H1 (cell line): ENCODE results near the gene ARHGAP15. TPM values are rescaled to one million over a fixed set of nuclear protein-coding genes. Genes with fewer than 3 reads are reported as not detected.

ENCODE experiments used
- CTCF ChIA-PET: fragments of 300-600 bp; sonication (Branson Sonifier 250); formaldehyde crosslinking; loops from one replicate; lab custom pipeline; 2021; ENCODE audit not compliant: partially characterized antibody; lab: Charles Lee
- POLR2A ChIA-PET: fragments of 300-600 bp; sonication (Branson Sonifier 250); formaldehyde crosslinking; loops from one replicate; lab custom pipeline; 2021; ENCODE audit warnings: inconsistent platforms; ENCODE audit not compliant: partially characterized antibody; lab: Charles Lee
- DNase-seq, 2 experiments: peaks; one replicate each; pipeline versions ENCODE4 v3.0.0 to v3.0.0-alpha.2; 2010 to 2022; ENCODE audit warnings: low spot score in 2 of 2, low read depth in 1 of 2, mixed read lengths in 1 of 2
- FAIRE-seq: peaks from 2 replicates; lab custom pipeline; 2011; peaks lifted over from hg19 to GRCh38; lab: Jason Lieb, UNC
- H2AFZ ChIP-seq: 2 replicates; pipeline ENCODE4 v1.8.1; 2012; ENCODE audit warnings: low read length, inconsistent platforms
- H2AK5ac ChIP-seq: 2 replicates; pipeline ENCODE4 v1.6.1; 2013; ENCODE audit warnings: low read depth, low read length
- H2BK120ac ChIP-seq: replicated peaks from 2 replicates; pipeline ENCODE3; 2013; ENCODE audit warnings: low read depth, low read length, inconsistent platforms
- H2BK12ac ChIP-seq: 2 replicates; pipeline ENCODE4 v1.6.1; 2013; ENCODE audit warnings: low read depth, low read length
- H2BK15ac ChIP-seq: 2 replicates; pipeline ENCODE4 v1.6.1; 2013; ENCODE audit warnings: low read length
- H2BK20ac ChIP-seq: 2 replicates; pipeline ENCODE4 v1.6.1; 2013; ENCODE audit warnings: low read length
- H2BK5ac ChIP-seq: 2 replicates; pipeline ENCODE4 v1.6.1; 2013; ENCODE audit warnings: low read depth, low read length
- H3K14ac ChIP-seq: 2 replicates; pipeline ENCODE4 v1.6.1; 2013; ENCODE audit warnings: inconsistent platforms; ENCODE audit not compliant: insufficient read length
- H3K18ac ChIP-seq: 2 replicates; pipeline ENCODE4 v1.6.1; 2013; ENCODE audit warnings: low read length; ENCODE audit errors: extremely low read depth
- H3K23ac ChIP-seq: 2 replicates; pipeline ENCODE4 v1.6.1; 2013; ENCODE audit warnings: inconsistent platforms; ENCODE audit not compliant: insufficient read length
- H3K23me2 ChIP-seq: 2 replicates; pipeline ENCODE4 v1.6.1; 2013; ENCODE audit warnings: low read depth, low read length
- H3K27ac ChIP-seq: 2 replicates; pipeline ENCODE4 v1.6.1; 2011; ENCODE audit warnings: low read depth, low read length, inconsistent platforms
- H3K27me3 ChIP-seq, 4 experiments: replicated peaks in 1 of 4; 1 replicate in 1 of 4; 2 replicates in 3 of 4; pipeline versions ENCODE4 v1.6.1 to v1.8.1; 2011 to 2013; ENCODE audit warnings: low read length in 3 of 4, mild to moderate bottlenecking in 3 of 4, inconsistent platforms in 2 of 4, mixed read lengths in 2 of 4, moderate library complexity in 1 of 4; ENCODE audit not compliant: control insufficient read depth in 3 of 4, insufficient read depth in 3 of 4; ENCODE audit errors: extremely low read depth in 1 of 4
- H3K36me3 ChIP-seq, 4 experiments: 2 replicates each; pipeline versions ENCODE4 v1.6.1 to v1.8.1; 2011 to 2013; ENCODE audit warnings: mild to moderate bottlenecking in 4 of 4, low read length in 3 of 4, moderate library complexity in 2 of 4, control low read depth in 1 of 4, inconsistent platforms in 1 of 4; ENCODE audit not compliant: insufficient read depth in 4 of 4, control insufficient read depth in 2 of 4
- H3K4ac ChIP-seq: replicated peaks from 2 replicates; pipeline ENCODE3; 2013; ENCODE audit warnings: low read length, low read depth, mixed read lengths, inconsistent platforms; ENCODE audit not compliant: insufficient read length
- H3K4me1 ChIP-seq, 4 experiments: replicated peaks in 1 of 4; 1 replicate in 1 of 4; 2 replicates in 3 of 4; pipeline versions ENCODE4 v1.6.1 to v1.8.1; 2011 to 2013; ENCODE audit warnings: low read length in 3 of 4, inconsistent platforms in 2 of 4, mixed read lengths in 1 of 4; ENCODE audit not compliant: insufficient read depth in 4 of 4, control insufficient read depth in 3 of 4
- H3K4me2 ChIP-seq, 2 experiments: 2 replicates each; pipeline versions ENCODE4 v1.6.1 to v1.8.1; 2011 to 2013; ENCODE audit warnings: low read depth in 2 of 2, low read length in 2 of 2, control low read depth in 1 of 2, inconsistent platforms in 1 of 2, mild to moderate bottlenecking in 1 of 2; ENCODE audit not compliant: insufficient read depth in 1 of 2
- H3K4me3 ChIP-seq, 4 experiments: fragments of 200-600, 300-600 bp in 1 of 4; sonication (generic), shearing (Covaris generic), sonication (Bioruptor Twin) in 1 of 4; 2 replicates each; pipeline versions ENCODE4 v1.5.1 to v1.8.1; 2011 to 2016; ENCODE audit warnings: low read length in 4 of 4, low read depth in 3 of 4, control low read depth in 2 of 4, inconsistent platforms in 2 of 4, mild to moderate bottlenecking in 2 of 4, mixed read lengths in 1 of 4, moderate library complexity in 1 of 4; ENCODE audit not compliant: insufficient read depth in 2 of 4; ENCODE audit errors: extremely low read depth in 1 of 4
- H3K56ac ChIP-seq: replicated peaks from 2 replicates; pipeline ENCODE3; 2013; ENCODE audit warnings: low read depth, mild to moderate bottlenecking, mixed read lengths, low read length, inconsistent platforms; ENCODE audit not compliant: insufficient read length
- H3K79me1 ChIP-seq: 2 replicates; pipeline ENCODE4 v1.6.1; 2013; ENCODE audit warnings: low read depth, low read length, control low read depth
- H3K79me2 ChIP-seq, 2 experiments: 2 replicates each; pipeline versions ENCODE4 v1.6.1 to v1.8.1; 2012 to 2013; ENCODE audit warnings: low read length in 2 of 2, mild to moderate bottlenecking in 2 of 2, inconsistent platforms in 1 of 2; ENCODE audit not compliant: insufficient read depth in 2 of 2, control insufficient read depth in 1 of 2
- H3K9ac ChIP-seq, 4 experiments: replicated peaks in 1 of 4; 1 replicate in 1 of 4; 2 replicates in 3 of 4; pipeline versions ENCODE4 v1.6.1 to v1.8.1; 2011 to 2013; ENCODE audit warnings: low read depth in 3 of 4, low read length in 3 of 4, control low read depth in 2 of 4, mild to moderate bottlenecking in 2 of 4, moderate library complexity in 2 of 4, inconsistent platforms in 1 of 4; ENCODE audit errors: extremely low read depth in 1 of 4
- H3K9me3 ChIP-seq, 2 experiments: 2 replicates each; pipeline versions ENCODE4 v1.6.1 to v1.8.1; 2012 to 2013; ENCODE audit warnings: mild to moderate bottlenecking in 2 of 2, moderate library complexity in 2 of 2, control low read depth in 1 of 2, inconsistent platforms in 1 of 2, low read depth in 1 of 2, low read length in 1 of 2, mixed read lengths in 1 of 2; ENCODE audit not compliant: insufficient read depth in 2 of 2
- H4K20me1 ChIP-seq, 2 experiments: replicated peaks in 1 of 2; 2 replicates each; pipeline versions ENCODE3 to v1.8.1; 2011 to 2013; ENCODE audit warnings: inconsistent platforms in 2 of 2, low read length in 2 of 2, mild to moderate bottlenecking in 1 of 2; ENCODE audit not compliant: insufficient read depth in 2 of 2, control insufficient read depth in 1 of 2
- H4K5ac ChIP-seq: 2 replicates; pipeline ENCODE4 v1.6.1; 2013; ENCODE audit warnings: low read length, low read depth, mixed read lengths, inconsistent platforms; ENCODE audit not compliant: insufficient read length
- H4K8ac ChIP-seq: 2 replicates; pipeline ENCODE4 v1.8.0; 2013; ENCODE audit warnings: mild to moderate bottlenecking, moderate library complexity, low read length, inconsistent platforms; ENCODE audit not compliant: insufficient read depth; ENCODE audit errors: extremely low read depth
- H4K91ac ChIP-seq: replicated peaks from 2 replicates; pipeline ENCODE3; 2013; ENCODE audit warnings: low read length, mixed read lengths, inconsistent platforms; ENCODE audit not compliant: insufficient read length
- CHD2 ChIP-seq: IDR thresholded peaks from 2 replicates; pipeline ENCODE4 v1.6.1; 2012; ENCODE audit warnings: low read length, improper control_type of control experiment
- CTCF ChIP-seq, 3 experiments: IDR thresholded peaks; 1 replicate in 2 of 3; 2 replicates in 1 of 3; pipeline versions ENCODE4 v1.5.1 to v1.6.1; 2011; ENCODE audit warnings: low read length in 3 of 3, mild to moderate bottlenecking in 3 of 3, inconsistent platforms in 2 of 3, low read depth in 1 of 3, moderate library complexity in 1 of 3; ENCODE audit not compliant: insufficient read depth in 1 of 3; ENCODE audit errors: control extremely low read depth in 1 of 3
- EZH2 ChIP-seq: fragments of 200-600 bp; sonication (generic); IDR thresholded peaks from 2 replicates; pipeline ENCODE4 v1.7.1; 2012; ENCODE audit warnings: low read depth, mild to moderate bottlenecking, moderate library complexity, low read length, inconsistent platforms; ENCODE audit not compliant: severe bottlenecking
- GTF2F1 ChIP-seq: IDR thresholded peaks from 2 replicates; pipeline ENCODE4 v1.6.1; 2012; ENCODE audit warnings: low read depth, low read length, improper control_type of control experiment, borderline replicate concordance
- JUND ChIP-seq: IDR thresholded peaks from 2 replicates; pipeline ENCODE4 v1.6.1; 2011; ENCODE audit warnings: mild to moderate bottlenecking, improper control_type of control experiment, low read length
- KDM4A ChIP-seq: IDR thresholded peaks from one replicate; pipeline ENCODE4 v1.7.1; 2012; ENCODE audit warnings: low read depth, mild to moderate bottlenecking, moderate library complexity, low read length, inconsistent platforms; ENCODE audit not compliant: severe bottlenecking
- POLR2AphosphoS5 ChIP-seq: IDR thresholded peaks from 2 replicates; pipeline ENCODE4 v1.6.1; 2011; ENCODE audit warnings: low read depth, low read length
- SIX5 ChIP-seq: IDR thresholded peaks from 2 replicates; pipeline ENCODE4 v1.6.1; 2011; ENCODE audit warnings: mild to moderate bottlenecking, low read depth, low read length
- TAF7 ChIP-seq: optimal IDR thresholded peaks from 2 replicates; pipeline ENCODE3; 2011; ENCODE audit warnings: low read depth, mild to moderate bottlenecking, inconsistent platforms, low read length, moderate library complexity, borderline replicate concordance
- TEAD4 ChIP-seq: IDR thresholded peaks from 2 replicates; pipeline ENCODE4 v1.6.1; 2012; ENCODE audit warnings: low read depth, low read length, inconsistent platforms, mixed read lengths
- USF2 ChIP-seq: IDR thresholded peaks from 2 replicates; pipeline ENCODE4 v1.6.1; 2011; ENCODE audit warnings: low read length, improper control_type of control experiment
- YY1 ChIP-seq: IDR thresholded peaks from 2 replicates; pipeline ENCODE4 v1.6.1; 2011; ENCODE audit warnings: low read depth, mild to moderate bottlenecking, low read length
- WGBS, 2 experiments: shearing (Covaris generic) in 1 of 2; methylation state at CpG; one replicate each; pipeline versions ENCODE4 v1.1.6 to v1.1.7; 2013 to 2015; ENCODE audit warnings: low lambda C conversion rate in 2 of 2, mixed read lengths in 2 of 2, inconsistent platforms in 1 of 2, low coverage in 1 of 2, missing lambda C conversion rate in 1 of 2; ENCODE audit not compliant: insufficient replicate concordance in 2 of 2, insufficient coverage in 1 of 2, insufficient read length in 1 of 2; ENCODE audit errors: extremely low coverage in 1 of 2, missing lambda C conversion rate in 1 of 2; 5-methylcytosine and 5-hydroxymethylcytosine counted together
- polyA plus RNA-seq, 7 experiments: library from polyadenylated mRNA; depleted of rRNA in 3 of 7; stranded (reverse) in 5 of 7; unstranded in 2 of 7; fragments of >200 nt in 5 of 7; fragments of 200-250 nt in 2 of 7; gene quantifications; 1 replicate in 5 of 7; 2 replicates in 1 of 7; 4 replicates in 1 of 7; pipeline versions ENCODE4 v1.2.1 to v1.2.3, GENCODE V29; 2011 to 2013; ENCODE audit warnings: missing spikeins in 2 of 7, mixed read lengths in 2 of 7
- total RNA-seq: library from RNA; stranded (reverse); fragmentation: NEBNext Ultra II Directional; extraction: Animal tissue kit (Norgen Biotek cat#: 25700); gene quantifications from 2 replicates; pipeline ENCODE4 v1.2.1, GENCODE V29; 2021

Gene ARHGAP15
- total and polyA plus RNA-seq, 2 of the 8 experiments (the other 6 are each of a cell fraction or from before 2014, with no cell fraction given), result not detected

GRCh38 chr2:143635302-143635701, 506.1 kb downstream of the ARHGAP15 start:
- 93% methylated on average over 2 of the region's 2 CpGs; no CpG with 5 or more reads in 1 of the 2 experiments for WGBS, 2 experiments
- Histone ChIP-seq H2AK5ac (no peak overlapping the region), H4K91ac (no peak overlapping the region), H3K27me3 (no peaks in the 10 kb centered on the region), H3K9ac (no peak overlapping the region), H4K20me1 (no peaks in the 10 kb centered on the region), H3K36me3 (no peaks in the 10 kb centered on the region), H4K5ac (no peak overlapping the region), H3K4me1 (no peaks in the 10 kb centered on the region), H3K79me1 (no peaks in the 10 kb centered on the region), H2BK20ac (no peak overlapping the region), H2BK5ac (no peak overlapping the region), H3K79me2 (no peaks in the 10 kb centered on the region), H3K14ac (no peak overlapping the region), H3K23ac (no peak overlapping the region), H3K27ac (no peak overlapping the region), H3K18ac (no peak overlapping the region), H3K4me3 (no peak overlapping the region), H3K9me3 (no peaks in the 10 kb centered on the region), H4K8ac (no peak overlapping the region), H2BK120ac (no peak overlapping the region), H2BK15ac (no peak overlapping the region), H3K4ac (no peak overlapping the region), H2BK12ac (no peak overlapping the region), H2AFZ (no peak overlapping the region), H3K23me2 (no peaks in the 10 kb centered on the region; the same call in 1 of the 2 replicates), H3K4me2 (no peak overlapping the region), H3K56ac (no peak overlapping the region)
- POLR2A ChIA-PET, result no interaction called here
- DNase-seq, result no peak
- CTCF ChIA-PET, result no interaction called here
- no peak for FAIRE-seq
- no peak for TF ChIP-seq POLR2AphosphoS5
- TF ChIP-seq USF2, result no peak
- no peak for TF ChIP-seq CHD2
- no peak for TF ChIP-seq TAF7
- TF ChIP-seq KDM4A, result no peak
- TF ChIP-seq SIX5, result no peak
- TF ChIP-seq YY1, result no peak
- no peak for TF ChIP-seq GTF2F1
- TF ChIP-seq JUND, result no peak
- no peak for TF ChIP-seq TEAD4
- no peak for TF ChIP-seq EZH2
- no peak for TF ChIP-seq CTCF (IDR thresholded peaks at IDR 0.05; ENCODE audit: control extremely low read depth in 1 of 3, insufficient read depth in 1 of 3, low read depth in 1 of 3, low read length in 3 of 3)
